Neural crest cell (in vitro differentiated cells): ENCODE data around the gene PTPRM. TPM values are rescaled to one million over a fixed set of nuclear protein-coding genes. Genes with fewer than 3 reads are reported as not detected.

Experiments used
- DNase-seq: peaks from one replicate; pipeline ENCODE4 v3.0.0; 2021; ENCODE audit warnings: low read depth, mixed read lengths, low spot score
- H3K27ac Mint-ChIP-seq: one replicate; pipeline ENCODE4 v1.8.0; 2021; ENCODE audit warnings: mild to moderate bottlenecking, mixed read lengths; ENCODE audit not compliant: unreplicated experiment
- H3K27me3 Mint-ChIP-seq: 2 replicates; pipeline ENCODE4 v1.8.0; 2021; ENCODE audit warnings: low read depth, mild to moderate bottlenecking, mixed read lengths
- H3K36me3 Mint-ChIP-seq: 2 replicates; pipeline ENCODE4 v1.8.0; 2021; ENCODE audit warnings: low read depth, mild to moderate bottlenecking, mixed read lengths
- H3K4me1 Mint-ChIP-seq: 2 replicates; pipeline ENCODE4 v1.8.0; 2021; ENCODE audit warnings: mixed read lengths
- H3K4me3 Mint-ChIP-seq: one replicate; pipeline ENCODE4 v1.8.0; 2021; ENCODE audit warnings: mild to moderate bottlenecking, mixed read lengths
- H3K9me3 Mint-ChIP-seq: 2 replicates; pipeline ENCODE4 v1.8.0; 2021; ENCODE audit warnings: mixed read lengths
- total RNA-seq: library from RNA; stranded (reverse); gene quantifications from 2 replicates; pipeline ENCODE4 v1.2.1, GENCODE V29; 2021
- TF ChIP-seq, protein P1 (sequence below): fragments of 200-600 bp; sonication (generic); conservative IDR thresholded peaks from 2 replicates; pipeline ENCODE4 v1.5.0; 2021; ENCODE audit warnings: antibody characterized with exemption, mild to moderate bottlenecking

The PTPRM gene
- total RNA-seq, 1 donor from 2014 or later = 7.7 TPM

DNA sequence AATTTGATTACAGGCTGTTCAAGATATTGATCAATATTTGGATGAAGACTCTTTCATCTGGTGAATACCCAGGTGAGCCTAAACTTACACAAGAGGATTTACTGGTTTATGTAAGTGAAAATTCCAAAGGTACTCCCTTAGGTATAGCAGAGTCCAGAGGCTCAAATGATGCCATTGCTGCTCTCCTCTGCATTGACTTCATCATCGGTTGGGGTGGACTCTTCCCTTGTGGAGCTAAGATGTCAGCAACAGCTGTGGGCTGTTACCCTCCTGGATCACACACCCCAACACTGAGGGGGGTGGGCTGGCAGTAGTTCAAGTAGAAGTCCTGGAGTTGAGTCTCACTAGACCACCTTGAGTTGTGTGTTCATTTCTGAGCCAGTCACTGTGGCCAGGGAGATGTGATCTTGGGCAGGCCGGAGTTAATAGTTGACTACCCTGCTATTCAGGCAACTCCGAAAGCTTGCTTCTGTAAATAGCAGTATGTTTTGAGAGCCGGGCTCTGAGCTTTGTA, 236.9 kb downstream of the PTPRM start:
- DNase-seq = no peak
- no peak overlapping the region for H3K27ac Mint-ChIP-seq
- TF ChIP-seq, protein P1, sequence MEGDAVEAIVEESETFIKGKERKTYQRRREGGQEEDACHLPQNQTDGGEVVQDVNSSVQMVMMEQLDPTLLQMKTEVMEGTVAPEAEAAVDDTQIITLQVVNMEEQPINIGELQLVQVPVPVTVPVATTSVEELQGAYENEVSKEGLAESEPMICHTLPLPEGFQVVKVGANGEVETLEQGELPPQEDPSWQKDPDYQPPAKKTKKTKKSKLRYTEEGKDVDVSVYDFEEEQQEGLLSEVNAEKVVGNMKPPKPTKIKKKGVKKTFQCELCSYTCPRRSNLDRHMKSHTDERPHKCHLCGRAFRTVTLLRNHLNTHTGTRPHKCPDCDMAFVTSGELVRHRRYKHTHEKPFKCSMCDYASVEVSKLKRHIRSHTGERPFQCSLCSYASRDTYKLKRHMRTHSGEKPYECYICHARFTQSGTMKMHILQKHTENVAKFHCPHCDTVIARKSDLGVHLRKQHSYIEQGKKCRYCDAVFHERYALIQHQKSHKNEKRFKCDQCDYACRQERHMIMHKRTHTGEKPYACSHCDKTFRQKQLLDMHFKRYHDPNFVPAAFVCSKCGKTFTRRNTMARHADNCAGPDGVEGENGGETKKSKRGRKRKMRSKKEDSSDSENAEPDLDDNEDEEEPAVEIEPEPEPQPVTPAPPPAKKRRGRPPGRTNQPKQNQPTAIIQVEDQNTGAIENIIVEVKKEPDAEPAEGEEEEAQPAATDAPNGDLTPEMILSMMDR = no peak
- H3K27me3 Mint-ChIP-seq = no peaks in the 10 kb centered on the region
- no peak overlapping the region for H3K4me3 Mint-ChIP-seq
- no peaks in the 10 kb centered on the region for H3K36me3 Mint-ChIP-seq
- H3K4me1 Mint-ChIP-seq = peaks cover 7% of the 10 kb centered on the region
- no peaks in the 10 kb centered on the region for H3K9me3 Mint-ChIP-seq

DNA sequence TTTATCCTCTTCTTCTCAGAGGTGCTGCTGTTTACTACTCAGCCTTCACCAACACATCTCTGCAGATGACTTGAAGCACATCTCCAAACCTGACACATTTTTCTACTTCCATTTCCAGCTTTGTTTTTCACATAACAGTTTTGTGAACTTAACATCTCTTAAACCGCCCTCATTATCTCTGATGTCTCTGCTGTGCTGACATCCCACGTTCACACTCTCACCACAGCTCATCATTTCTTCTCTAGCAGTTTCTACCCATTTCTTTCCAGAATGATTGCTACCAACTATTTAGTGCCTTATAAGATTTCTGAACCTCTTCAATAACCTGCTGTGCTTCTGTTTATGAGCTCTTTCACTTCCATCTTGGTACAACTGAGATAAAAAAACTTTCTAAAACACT, 238.0 kb downstream of the PTPRM start:
- Mint-ChIP-seq H3K9me3 (no peaks in the 10 kb centered on the region), H3K36me3 (no peaks in the 10 kb centered on the region), H3K4me3 (no peak overlapping the region), H3K27me3 (no peaks in the 10 kb centered on the region), H3K27ac (no peak overlapping the region), H3K4me1 (peaks cover 7% of the 10 kb centered on the region)
- DNase-seq = no peak
- TF ChIP-seq, protein P1 = no peak

DNA sequence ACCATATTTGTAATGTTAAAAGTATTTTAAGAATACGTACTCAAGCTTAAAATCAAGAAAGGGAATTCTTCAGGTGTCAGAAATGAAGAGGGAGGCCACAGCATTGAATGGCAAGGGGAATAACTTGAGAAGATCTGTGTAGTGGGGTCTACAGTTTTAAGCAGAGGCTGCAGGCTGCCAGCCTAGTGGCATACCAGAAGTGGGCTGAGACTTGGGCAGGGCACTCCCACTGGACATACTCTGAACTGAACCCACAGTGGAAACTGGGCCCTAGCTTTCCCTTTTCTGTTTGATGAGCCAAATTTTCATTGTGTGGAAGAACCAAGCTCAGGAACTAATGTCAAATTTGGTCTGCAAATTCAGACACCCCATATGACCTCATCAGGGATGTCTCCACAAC, 238.8 kb downstream of the PTPRM start:
- Mint-ChIP-seq H3K27me3 (no peaks in the 10 kb centered on the region), H3K4me3 (no peak overlapping the region), H3K4me1 (peaks cover 7% of the 10 kb centered on the region), H3K27ac (no peak overlapping the region), H3K9me3 (no peaks in the 10 kb centered on the region), H3K36me3 (no peaks in the 10 kb centered on the region)
- DNase-seq = no peak
- TF ChIP-seq, protein P1 = no peak

DNA sequence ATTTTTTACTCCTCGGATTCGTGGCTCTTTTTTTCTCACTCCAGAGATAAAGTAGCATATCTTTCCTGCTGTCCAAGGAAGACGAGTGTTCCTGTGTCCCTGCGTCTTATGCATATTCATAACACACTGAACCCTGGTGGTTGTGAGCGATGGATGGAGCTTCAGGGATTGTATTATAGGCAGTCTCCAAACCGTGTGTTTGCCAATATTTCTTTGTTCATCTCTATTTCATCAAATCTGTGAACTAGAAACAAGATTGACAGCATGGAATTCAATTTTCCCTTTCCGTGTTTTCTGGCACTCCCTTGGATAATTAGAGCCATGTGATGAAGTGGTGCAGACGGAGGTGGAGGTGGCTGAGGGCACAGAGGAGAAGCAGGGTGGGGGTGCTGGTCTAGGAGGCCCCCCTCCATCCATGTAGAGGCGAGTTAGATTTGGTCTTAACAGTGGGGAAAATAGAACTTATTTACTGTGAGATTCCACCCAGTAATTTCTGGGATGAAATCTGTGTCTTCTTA, 240.9 kb downstream of the PTPRM start:
- no peak overlapping the region for H3K4me3 Mint-ChIP-seq
- H3K27ac Mint-ChIP-seq = no peak overlapping the region
- no peaks in the 10 kb centered on the region for H3K27me3 Mint-ChIP-seq
- TF ChIP-seq, protein P1 = no peak
- H3K36me3 Mint-ChIP-seq = peaks cover 4% of the 10 kb centered on the region
- peaks cover 2% of the 10 kb centered on the region for H3K9me3 Mint-ChIP-seq
- peaks cover 7% of the 10 kb centered on the region for H3K4me1 Mint-ChIP-seq
- no peak for DNase-seq

DNA sequence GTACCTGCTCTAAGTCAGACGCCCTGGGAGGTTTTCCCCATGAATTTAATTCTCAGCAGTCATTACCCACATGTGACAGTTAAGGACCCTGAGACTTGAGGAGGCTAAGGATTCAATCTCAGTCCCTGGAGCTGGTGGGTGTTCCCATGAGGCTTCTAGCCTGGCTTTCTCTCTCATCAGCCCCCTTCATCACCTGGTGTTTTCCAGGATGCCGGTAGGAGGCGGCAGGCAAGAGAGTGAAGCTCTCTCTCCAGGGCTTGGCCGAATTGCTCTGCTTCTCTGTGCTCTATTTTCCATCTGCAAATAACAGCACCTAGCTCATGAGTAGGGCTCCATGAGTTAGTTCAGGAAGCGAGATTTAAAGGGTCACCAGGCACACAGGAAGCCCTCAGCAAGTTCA, 241.9 kb downstream of the PTPRM start:
- TF ChIP-seq, protein P1 = no peak
- no peak overlapping the region for H3K4me3 Mint-ChIP-seq
- peaks cover 8% of the 10 kb centered on the region for H3K36me3 Mint-ChIP-seq
- no peak overlapping the region for H3K27ac Mint-ChIP-seq
- no peak for DNase-seq
- peaks cover 8% of the 10 kb centered on the region for H3K9me3 Mint-ChIP-seq
- no peaks in the 10 kb centered on the region for H3K27me3 Mint-ChIP-seq
- H3K4me1 Mint-ChIP-seq = peaks cover 7% of the 10 kb centered on the region
